Activated CD8-positive, alpha-beta memory T cell treated with anti-CD3 and anti-CD28 coated beads, Interleukin-2, amount 50 U/mL, for 24 hours (primary cell): ENCODE data around the gene ATRIP.

Experiments
- DNase-seq: peaks from one replicate; pipeline ENCODE4 v3.0.0-alpha.2; 2020; ENCODE audit errors: extremely low read depth

ATRIP gene

GRCh38 chr3:48504051-48504946, 57.8 kb downstream of the ATRIP start, which contains the start of gene SHISA5:
Gene SHISA5, minus strand, starts transcription at chr3:48504174. Its CDS starts 80 bp downstream, at chr3:48504094.
- DNase-seq: no peak

- no peak for DNase-seq
Measured at GRCh38 chr3:48505146-48505545, 58.6 kb downstream of the ATRIP start.

- DNase-seq: no peak
Measured at GRCh38 chr3:48505968-48506504, 59.5 kb downstream of the ATRIP start.

GRCh38 chr3:48507256-48508061, 60.9 kb downstream of the ATRIP start:
- DNase-seq: peak; percentile 35

GRCh38 chr3:48511551-48511950, 65.0 kb downstream of the ATRIP start:
- DNase-seq: no peak

GRCh38 chr3:48514431-48515227, 68.1 kb downstream of the ATRIP start:
- DNase-seq: no peak
